NB4 (cell line): ENCODE data around the gene RPP38.

Experiments
- MYC ChIP-seq: IDR thresholded peaks from 2 replicates; pipeline ENCODE4 v1.6.1; 2011; ENCODE audit warnings: low read depth, low read length
- POLR2A ChIP-seq: IDR thresholded peaks from 2 replicates; pipeline ENCODE4 v1.6.1; 2011; ENCODE audit warnings: mild to moderate bottlenecking; ENCODE audit not compliant: insufficient read length; ENCODE audit errors: extremely low read depth
- TF ChIP-seq, protein P1 (sequence below): IDR thresholded peaks from one replicate; pipeline ENCODE4 v1.5.1; 2012; ENCODE audit warnings: low read depth, low read length
- TF ChIP-seq, protein P2 (sequence below): IDR thresholded peaks from 2 replicates; pipeline ENCODE4 v1.6.1; 2011; ENCODE audit warnings: low read depth, low read length

DNA sequence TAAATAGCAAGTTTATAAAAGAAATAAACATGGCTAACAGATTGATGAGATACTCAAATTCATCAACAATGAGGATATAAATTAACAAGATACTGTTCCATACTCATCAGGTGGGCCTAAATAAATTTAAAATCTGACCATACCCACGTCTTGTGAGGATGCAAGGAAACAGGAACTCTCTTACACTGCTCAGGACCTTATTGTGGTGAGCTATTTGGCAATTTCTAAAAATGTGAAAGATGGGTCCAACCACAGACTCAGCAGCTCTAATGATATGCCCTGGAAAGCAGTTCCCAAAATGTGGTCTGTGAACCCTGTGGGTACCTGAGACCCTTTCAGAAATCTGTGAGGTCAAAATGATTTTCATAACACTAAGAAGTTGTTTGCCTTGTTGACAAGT lies 21.5 kb downstream of the RPP38 start:
- TF ChIP-seq POLR2A (no peak), MYC (no peak)
- TF ChIP-seq, protein P1, sequence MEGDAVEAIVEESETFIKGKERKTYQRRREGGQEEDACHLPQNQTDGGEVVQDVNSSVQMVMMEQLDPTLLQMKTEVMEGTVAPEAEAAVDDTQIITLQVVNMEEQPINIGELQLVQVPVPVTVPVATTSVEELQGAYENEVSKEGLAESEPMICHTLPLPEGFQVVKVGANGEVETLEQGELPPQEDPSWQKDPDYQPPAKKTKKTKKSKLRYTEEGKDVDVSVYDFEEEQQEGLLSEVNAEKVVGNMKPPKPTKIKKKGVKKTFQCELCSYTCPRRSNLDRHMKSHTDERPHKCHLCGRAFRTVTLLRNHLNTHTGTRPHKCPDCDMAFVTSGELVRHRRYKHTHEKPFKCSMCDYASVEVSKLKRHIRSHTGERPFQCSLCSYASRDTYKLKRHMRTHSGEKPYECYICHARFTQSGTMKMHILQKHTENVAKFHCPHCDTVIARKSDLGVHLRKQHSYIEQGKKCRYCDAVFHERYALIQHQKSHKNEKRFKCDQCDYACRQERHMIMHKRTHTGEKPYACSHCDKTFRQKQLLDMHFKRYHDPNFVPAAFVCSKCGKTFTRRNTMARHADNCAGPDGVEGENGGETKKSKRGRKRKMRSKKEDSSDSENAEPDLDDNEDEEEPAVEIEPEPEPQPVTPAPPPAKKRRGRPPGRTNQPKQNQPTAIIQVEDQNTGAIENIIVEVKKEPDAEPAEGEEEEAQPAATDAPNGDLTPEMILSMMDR: no peak
- TF ChIP-seq, protein P2, sequence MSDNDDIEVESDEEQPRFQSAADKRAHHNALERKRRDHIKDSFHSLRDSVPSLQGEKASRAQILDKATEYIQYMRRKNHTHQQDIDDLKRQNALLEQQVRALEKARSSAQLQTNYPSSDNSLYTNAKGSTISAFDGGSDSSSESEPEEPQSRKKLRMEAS: no peak
